ENCODE results near the gene TECPR1.

DNA sequence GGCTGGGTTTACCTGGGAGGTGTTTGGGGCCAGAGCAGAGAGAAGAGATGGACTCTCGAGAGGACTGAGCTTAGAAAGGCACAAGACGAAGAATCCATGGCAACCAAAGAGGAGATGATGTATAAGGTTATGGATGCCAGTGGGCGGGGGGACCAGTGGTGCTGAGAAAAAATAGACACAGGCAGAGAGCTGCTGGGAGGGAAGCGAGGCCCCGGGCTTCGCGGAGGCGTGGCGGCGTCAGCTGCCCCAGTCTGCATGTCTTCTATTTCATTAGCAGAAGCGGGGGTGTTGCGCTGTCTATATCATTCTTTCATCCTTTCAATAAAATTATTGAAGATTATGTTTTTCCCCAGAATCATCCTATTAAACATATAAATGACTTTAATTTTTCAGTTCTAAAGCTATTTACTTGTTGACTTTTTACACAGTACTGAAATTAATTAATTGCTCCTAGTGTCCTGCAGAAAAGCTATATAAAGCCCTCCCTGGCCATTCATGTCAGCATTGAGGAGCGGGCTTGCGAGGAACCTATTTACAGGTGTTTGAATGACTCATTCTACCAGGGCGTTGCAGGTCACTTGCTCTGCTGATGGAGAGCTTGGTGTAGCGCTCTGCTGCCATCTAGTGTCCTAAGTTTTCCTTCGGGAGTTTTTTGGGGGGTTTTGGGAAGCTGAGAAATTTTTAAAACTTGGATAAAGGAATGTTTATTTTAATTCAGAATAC is 83.7 kb downstream of the TECPR1 start:
- TF ChIP-seq, protein P1, sequence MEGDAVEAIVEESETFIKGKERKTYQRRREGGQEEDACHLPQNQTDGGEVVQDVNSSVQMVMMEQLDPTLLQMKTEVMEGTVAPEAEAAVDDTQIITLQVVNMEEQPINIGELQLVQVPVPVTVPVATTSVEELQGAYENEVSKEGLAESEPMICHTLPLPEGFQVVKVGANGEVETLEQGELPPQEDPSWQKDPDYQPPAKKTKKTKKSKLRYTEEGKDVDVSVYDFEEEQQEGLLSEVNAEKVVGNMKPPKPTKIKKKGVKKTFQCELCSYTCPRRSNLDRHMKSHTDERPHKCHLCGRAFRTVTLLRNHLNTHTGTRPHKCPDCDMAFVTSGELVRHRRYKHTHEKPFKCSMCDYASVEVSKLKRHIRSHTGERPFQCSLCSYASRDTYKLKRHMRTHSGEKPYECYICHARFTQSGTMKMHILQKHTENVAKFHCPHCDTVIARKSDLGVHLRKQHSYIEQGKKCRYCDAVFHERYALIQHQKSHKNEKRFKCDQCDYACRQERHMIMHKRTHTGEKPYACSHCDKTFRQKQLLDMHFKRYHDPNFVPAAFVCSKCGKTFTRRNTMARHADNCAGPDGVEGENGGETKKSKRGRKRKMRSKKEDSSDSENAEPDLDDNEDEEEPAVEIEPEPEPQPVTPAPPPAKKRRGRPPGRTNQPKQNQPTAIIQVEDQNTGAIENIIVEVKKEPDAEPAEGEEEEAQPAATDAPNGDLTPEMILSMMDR (conservative IDR thresholded peaks at IDR 0.05; ENCODE audit: low read depth in 2 of 2): peak; percentile 80 to 83
- no peak for TF ChIP-seq EZH2phosphoT487 (IDR thresholded peaks at IDR 0.05; ENCODE audit: unreplicated experiment)
- no peak for TF ChIP-seq POLR2AphosphoS5 (IDR thresholded peaks at IDR 0.05; ENCODE audit: low read depth)
- no peak for TF ChIP-seq EZH2 (IDR thresholded peaks at IDR 0.05; ENCODE audit: low read depth, unreplicated experiment)
- TF ChIP-seq, protein P2, sequence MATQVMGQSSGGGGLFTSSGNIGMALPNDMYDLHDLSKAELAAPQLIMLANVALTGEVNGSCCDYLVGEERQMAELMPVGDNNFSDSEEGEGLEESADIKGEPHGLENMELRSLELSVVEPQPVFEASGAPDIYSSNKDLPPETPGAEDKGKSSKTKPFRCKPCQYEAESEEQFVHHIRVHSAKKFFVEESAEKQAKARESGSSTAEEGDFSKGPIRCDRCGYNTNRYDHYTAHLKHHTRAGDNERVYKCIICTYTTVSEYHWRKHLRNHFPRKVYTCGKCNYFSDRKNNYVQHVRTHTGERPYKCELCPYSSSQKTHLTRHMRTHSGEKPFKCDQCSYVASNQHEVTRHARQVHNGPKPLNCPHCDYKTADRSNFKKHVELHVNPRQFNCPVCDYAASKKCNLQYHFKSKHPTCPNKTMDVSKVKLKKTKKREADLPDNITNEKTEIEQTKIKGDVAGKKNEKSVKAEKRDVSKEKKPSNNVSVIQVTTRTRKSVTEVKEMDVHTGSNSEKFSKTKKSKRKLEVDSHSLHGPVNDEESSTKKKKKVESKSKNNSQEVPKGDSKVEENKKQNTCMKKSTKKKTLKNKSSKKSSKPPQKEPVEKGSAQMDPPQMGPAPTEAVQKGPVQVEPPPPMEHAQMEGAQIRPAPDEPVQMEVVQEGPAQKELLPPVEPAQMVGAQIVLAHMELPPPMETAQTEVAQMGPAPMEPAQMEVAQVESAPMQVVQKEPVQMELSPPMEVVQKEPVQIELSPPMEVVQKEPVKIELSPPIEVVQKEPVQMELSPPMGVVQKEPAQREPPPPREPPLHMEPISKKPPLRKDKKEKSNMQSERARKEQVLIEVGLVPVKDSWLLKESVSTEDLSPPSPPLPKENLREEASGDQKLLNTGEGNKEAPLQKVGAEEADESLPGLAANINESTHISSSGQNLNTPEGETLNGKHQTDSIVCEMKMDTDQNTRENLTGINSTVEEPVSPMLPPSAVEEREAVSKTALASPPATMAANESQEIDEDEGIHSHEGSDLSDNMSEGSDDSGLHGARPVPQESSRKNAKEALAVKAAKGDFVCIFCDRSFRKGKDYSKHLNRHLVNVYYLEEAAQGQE (IDR thresholded peaks at IDR 0.05; ENCODE audit: unreplicated experiment): no peak
- no peak for TF ChIP-seq JUNB (IDR thresholded peaks at IDR 0.05; ENCODE audit: unreplicated experiment)
- no peak for TF ChIP-seq CREB1 (CRISPR knock-in tag; IDR thresholded peaks at IDR 0.05; ENCODE audit: low read depth)
- TF ChIP-seq, protein P3, sequence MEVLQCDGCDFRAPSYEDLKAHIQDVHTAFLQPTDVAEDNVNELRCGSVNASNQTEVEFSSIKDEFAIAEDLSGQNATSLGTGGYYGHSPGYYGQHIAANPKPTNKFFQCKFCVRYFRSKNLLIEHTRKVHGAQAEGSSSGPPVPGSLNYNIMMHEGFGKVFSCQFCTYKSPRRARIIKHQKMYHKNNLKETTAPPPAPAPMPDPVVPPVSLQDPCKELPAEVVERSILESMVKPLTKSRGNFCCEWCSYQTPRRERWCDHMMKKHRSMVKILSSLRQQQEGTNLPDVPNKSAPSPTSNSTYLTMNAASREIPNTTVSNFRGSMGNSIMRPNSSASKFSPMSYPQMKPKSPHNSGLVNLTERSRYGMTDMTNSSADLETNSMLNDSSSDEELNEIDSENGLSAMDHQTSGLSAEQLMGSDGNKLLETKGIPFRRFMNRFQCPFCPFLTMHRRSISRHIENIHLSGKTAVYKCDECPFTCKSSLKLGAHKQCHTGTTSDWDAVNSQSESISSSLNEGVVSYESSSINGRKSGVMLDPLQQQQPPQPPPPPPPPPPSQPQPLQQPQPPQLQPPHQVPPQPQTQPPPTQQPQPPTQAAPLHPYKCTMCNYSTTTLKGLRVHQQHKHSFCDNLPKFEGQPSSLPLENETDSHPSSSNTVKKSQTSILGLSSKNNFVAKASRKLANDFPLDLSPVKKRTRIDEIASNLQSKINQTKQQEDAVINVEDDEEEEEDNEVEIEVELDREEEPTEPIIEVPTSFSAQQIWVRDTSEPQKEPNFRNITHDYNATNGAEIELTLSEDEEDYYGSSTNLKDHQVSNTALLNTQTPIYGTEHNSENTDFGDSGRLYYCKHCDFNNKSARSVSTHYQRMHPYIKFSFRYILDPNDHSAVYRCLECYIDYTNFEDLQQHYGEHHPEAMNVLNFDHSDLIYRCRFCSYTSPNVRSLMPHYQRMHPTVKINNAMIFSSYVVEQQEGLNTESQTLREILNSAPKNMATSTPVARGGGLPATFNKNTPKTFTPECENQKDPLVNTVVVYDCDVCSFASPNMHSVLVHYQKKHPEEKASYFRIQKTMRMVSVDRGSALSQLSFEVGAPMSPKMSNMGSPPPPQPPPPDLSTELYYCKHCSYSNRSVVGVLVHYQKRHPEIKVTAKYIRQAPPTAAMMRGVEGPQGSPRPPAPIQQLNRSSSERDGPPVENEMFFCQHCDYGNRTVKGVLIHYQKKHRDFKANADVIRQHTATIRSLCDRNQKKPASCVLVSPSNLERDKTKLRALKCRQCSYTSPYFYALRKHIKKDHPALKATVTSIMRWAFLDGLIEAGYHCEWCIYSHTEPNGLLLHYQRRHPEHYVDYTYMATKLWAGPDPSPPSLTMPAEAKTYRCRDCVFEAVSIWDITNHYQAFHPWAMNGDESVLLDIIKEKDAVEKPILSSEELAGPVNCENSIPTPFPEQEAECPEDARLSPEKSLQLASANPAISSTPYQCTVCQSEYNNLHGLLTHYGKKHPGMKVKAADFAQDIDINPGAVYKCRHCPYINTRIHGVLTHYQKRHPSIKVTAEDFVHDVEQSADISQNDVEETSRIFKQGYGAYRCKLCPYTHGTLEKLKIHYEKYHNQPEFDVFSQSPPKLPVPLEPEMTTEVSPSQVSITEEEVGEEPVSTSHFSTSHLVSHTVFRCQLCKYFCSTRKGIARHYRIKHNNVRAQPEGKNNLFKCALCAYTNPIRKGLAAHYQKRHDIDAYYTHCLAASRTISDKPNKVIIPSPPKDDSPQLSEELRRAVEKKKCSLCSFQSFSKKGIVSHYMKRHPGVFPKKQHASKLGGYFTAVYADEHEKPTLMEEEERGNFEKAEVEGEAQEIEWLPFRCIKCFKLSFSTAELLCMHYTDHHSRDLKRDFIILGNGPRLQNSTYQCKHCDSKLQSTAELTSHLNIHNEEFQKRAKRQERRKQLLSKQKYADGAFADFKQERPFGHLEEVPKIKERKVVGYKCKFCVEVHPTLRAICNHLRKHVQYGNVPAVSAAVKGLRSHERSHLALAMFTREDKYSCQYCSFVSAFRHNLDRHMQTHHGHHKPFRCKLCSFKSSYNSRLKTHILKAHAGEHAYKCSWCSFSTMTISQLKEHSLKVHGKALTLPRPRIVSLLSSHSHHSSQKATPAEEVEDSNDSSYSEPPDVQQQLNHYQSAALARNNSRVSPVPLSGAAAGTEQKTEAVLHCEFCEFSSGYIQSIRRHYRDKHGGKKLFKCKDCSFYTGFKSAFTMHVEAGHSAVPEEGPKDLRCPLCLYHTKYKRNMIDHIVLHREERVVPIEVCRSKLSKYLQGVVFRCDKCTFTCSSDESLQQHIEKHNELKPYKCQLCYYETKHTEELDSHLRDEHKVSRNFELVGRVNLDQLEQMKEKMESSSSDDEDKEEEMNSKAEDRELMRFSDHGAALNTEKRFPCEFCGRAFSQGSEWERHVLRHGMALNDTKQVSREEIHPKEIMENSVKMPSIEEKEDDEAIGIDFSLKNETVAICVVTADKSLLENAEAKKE (CRISPR knock-in tag; IDR thresholded peaks at IDR 0.05): no peak

Measured in GM23338 (cell line).